RWPE1 (cell line): Measurements from ENCODE around the gene TRAF5.
"Not testable (repeated sequence)": the region's sequence is repeated elsewhere in the genome, so short reads cannot be mapped to it uniquely, and the experiment has no call there.

Experiments
- CTCF ChIA-PET: fragments of 350-600 bp; sonication (Branson Sonifier 250); formaldehyde crosslinking; extraction: SDS; loops from one replicate; lab custom pipeline; 2021; lab: Yijun Ruan, JAX
- POLR2A ChIA-PET: fragments of 400-600 bp; formaldehyde crosslinking; extraction: SDS; loops from one replicate; lab custom pipeline; 2020; ENCODE audit warnings: antibody characterized with exemption; ENCODE audit not compliant: low non-redundant PET; lab: Yijun Ruan, JAX
- DNase-seq: peaks from one replicate; pipeline ENCODE4 v3.0.0; 2012; ENCODE audit warnings: low spot score
- H3K27ac ChIP-seq: fragments of 450-650 bp; 2 replicates; pipeline ENCODE4 v1.5.1; 2017
- TF ChIP-seq, protein P1 (sequence below): fragments of 450-650 bp; conservative IDR thresholded peaks from 2 replicates; pipeline ENCODE4 v1.5.1; 2017; ENCODE audit warnings: low read depth, mild to moderate bottlenecking

The TRAF5 gene

DNA sequence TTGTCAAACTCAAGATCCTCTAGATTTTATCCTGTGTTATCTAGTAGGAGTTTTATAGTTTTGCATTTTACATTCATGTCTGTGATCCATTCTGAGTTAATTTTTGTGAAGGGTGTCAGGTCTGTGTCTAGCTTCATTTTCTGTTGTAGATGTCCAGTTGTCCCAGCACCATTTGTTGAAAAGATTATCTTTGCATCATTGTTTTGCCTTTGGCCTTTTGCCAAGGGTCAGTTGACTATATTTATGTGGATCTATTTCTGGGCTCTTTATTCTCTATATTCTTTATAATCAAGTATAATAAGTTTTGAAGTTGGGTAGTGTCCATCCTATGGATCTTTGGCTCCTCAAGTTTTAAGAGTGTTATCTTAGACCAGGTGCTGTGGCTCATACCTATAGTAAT is 21.9 kb downstream of the TRAF5 start:
- TF ChIP-seq, protein P1, sequence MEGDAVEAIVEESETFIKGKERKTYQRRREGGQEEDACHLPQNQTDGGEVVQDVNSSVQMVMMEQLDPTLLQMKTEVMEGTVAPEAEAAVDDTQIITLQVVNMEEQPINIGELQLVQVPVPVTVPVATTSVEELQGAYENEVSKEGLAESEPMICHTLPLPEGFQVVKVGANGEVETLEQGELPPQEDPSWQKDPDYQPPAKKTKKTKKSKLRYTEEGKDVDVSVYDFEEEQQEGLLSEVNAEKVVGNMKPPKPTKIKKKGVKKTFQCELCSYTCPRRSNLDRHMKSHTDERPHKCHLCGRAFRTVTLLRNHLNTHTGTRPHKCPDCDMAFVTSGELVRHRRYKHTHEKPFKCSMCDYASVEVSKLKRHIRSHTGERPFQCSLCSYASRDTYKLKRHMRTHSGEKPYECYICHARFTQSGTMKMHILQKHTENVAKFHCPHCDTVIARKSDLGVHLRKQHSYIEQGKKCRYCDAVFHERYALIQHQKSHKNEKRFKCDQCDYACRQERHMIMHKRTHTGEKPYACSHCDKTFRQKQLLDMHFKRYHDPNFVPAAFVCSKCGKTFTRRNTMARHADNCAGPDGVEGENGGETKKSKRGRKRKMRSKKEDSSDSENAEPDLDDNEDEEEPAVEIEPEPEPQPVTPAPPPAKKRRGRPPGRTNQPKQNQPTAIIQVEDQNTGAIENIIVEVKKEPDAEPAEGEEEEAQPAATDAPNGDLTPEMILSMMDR: no peak
- ChIA-PET POLR2A (no interaction called here), CTCF (no interaction called here)
- no peak for DNase-seq
- H3K27ac ChIP-seq: no peak overlapping the region

DNA sequence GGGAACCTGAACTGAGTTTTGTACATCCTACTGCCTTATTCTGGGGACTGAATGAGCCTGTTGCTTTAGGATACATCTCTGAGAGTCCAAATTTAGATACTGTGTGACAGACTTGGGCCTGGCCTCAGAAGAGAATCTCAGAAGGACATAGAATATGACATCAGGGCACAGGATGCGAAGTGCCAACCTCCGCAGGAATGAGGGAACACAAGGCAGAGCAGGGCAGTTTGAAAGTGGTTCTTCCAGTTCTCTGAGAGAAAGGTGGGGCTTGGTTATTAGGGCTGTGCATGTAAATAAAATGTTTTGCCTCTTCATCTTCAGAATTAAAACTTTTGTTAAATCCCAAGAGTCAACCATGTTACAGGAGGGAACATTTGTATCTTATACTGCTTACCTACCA is 23.1 kb downstream of the TRAF5 start:
- ChIA-PET POLR2A (no interaction called here), CTCF (interaction anchor here (0.7 to 1.0 kb wide), 2 partner anchors 121 to 163 kb away, joined by 3 to 4 read pairs; no protein-coding TSS in a partner anchor)
- no peak overlapping the region for H3K27ac ChIP-seq
- TF ChIP-seq, protein P1: no peak
- no peak for DNase-seq

DNA sequence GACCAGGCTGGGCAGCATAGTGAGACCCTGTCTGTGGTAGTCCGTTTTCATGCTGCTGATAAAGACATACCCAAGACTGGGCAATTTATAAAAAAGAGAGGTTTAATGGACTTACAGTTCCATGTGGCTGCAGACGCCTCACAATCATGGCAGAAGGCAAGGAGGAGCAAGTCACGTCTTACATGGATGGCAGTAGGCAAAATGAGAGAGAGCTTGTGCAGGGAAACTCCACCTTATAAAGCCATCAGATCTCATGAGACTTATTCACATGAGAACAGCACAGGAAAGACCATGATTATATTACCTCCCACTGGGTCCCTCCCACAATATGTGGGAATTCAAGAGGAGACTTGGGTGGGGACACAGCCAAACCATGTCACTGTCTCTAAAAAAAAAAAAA is 25.4 kb downstream of the TRAF5 start:
- POLR2A ChIA-PET, DNase-seq, H3K27ac ChIP-seq: not testable (repeated sequence)
- CTCF ChIA-PET: interaction anchor here (0.6 to 0.7 kb wide), 3 partner anchors 20 to 472 kb away, joined by 3 to 4 read pairs (median 4); no protein-coding TSS in a partner anchor

DNA sequence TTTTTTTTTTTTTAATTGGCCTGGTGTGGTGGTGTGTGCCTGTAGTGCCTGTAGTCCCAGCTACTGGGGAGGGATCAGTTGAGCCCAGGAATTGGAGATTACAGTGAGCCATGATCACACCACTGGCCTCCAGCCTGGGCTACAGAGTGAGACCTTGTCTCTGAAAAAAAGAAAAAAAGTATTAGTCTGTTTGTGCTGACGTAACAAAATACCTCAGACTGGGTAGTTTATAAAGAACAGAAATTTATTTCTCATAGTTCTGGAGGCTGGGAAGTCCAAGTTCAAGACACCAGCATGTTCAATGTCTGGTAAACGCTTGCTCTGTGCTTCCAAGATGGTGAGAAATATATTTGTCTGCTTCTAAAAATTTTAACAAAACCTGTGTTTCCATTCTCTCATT is 25.8 kb downstream of the TRAF5 start:
- ChIA-PET CTCF (interaction anchor here (0.6 to 0.7 kb wide), 3 partner anchors 21 to 472 kb away, joined by 3 to 4 read pairs (median 4); no protein-coding TSS in a partner anchor), POLR2A (no interaction called here)
- H3K27ac ChIP-seq: no peak overlapping the region
- TF ChIP-seq, protein P1: no peak
- DNase-seq: no peak

DNA sequence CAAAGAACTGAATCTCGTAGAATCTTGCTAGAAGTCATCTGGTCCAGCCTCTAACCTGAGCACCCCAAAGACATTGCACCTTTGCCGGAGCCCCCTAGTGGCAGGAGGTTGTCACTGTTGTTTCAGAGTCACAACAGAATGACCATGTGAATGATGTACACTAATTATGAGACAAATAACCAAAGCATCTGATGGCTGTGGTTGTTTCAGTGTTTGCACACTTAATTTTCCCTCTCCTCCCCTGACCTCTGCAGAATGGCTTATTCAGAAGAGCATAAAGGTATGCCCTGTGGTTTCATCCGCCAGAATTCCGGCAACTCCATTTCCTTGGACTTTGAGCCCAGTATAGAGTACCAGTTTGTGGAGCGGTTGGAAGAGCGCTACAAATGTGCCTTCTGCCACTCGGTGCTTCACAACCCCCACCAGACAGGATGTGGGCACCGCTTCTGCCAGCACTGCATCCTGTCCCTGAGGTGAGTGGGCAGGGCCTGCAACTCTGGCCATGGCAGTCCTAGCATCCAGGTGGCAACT is 26.4 kb downstream of the TRAF5 start:
- TF ChIP-seq, protein P1: peak; percentile 59
- ChIA-PET POLR2A (no interaction called here), CTCF (no interaction called here)
- peak; percentile 26 for DNase-seq
- H3K27ac ChIP-seq: no peak overlapping the region

DNA sequence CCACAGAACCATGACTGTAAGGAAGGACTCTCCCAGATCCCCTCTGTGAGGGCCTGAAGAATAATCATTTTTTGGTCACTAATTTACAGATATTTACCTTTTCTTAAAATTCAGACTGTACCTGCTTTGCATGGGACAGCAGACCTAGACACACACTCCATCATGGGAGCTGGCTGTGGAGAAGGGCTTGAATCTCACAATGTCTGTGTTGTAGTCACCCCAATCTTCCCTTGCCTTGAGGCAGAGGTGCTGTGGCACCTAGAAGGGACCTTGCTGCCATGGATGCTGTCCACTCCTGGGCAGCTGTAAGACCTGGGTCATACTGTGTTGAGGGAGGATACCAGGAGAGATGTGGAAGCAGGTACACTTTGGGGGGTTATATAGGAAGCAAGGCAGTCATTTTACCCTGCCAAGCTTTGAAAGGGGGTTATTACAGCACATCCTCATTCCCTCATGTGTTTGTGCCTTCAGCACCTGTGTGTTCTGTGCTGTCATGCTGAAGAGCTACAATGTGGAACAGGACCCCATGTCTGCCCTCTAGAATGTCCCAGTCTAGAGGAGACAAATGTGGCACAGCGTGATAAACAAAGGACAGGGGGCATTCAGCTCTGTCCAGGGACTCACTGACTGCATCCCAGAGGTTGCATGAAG is 27.1 kb downstream of the TRAF5 start:
- H3K27ac ChIP-seq: no peak overlapping the region
- no peak for DNase-seq
- TF ChIP-seq, protein P1: no peak
- POLR2A ChIA-PET: no interaction called here
- CTCF ChIA-PET: no interaction called here

DNA sequence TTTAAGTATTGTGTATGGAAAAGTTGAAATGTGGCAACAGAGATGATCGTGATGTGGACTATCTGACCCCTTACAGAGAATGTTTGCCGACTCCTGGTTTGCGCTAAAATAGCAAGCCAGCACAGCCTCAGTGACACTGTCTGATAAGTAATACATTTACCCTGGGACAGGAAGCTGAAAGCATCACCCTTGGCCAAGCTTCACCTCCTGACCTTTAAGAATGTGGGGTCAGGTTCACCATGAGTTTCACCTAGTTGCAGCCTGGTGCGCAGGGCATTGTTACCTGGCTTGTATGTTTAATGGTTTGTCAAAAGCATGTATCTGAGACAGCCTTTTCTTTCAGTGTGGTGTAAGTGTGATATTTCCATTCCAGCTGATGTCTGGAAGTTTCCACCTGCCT is 29.2 kb downstream of the TRAF5 start:
- CTCF ChIA-PET: interaction anchor here (0.6 kb wide), 1 partner anchor 907 kb away, joined by 3 read pairs; no protein-coding TSS in a partner anchor
- DNase-seq: no peak
- H3K27ac ChIP-seq: no peak overlapping the region
- POLR2A ChIA-PET: no interaction called here
- TF ChIP-seq, protein P1: no peak
